ENCODE results near the gene SND1.

SND1 gene

DNA sequence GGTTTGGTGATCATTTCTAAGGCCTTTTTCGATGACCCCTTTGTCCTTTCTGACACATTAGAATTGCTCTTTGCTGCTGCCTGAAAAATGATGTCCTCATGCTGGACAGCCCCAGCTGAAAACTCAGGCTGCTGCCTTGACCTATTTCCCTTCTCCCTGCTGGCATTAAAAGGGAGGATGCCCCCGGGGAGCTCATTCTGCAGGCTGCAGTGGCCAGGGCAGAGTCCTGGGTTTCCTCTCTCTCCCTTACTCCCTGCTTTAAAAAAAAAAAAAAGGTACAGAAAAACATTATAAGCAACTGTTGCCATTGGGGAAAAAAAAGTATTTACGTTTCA is 343.9 kb downstream of the SND1 start:
- DNase-seq (ENCODE audit: low read depth in 2 of 2), result no peak

DNA sequence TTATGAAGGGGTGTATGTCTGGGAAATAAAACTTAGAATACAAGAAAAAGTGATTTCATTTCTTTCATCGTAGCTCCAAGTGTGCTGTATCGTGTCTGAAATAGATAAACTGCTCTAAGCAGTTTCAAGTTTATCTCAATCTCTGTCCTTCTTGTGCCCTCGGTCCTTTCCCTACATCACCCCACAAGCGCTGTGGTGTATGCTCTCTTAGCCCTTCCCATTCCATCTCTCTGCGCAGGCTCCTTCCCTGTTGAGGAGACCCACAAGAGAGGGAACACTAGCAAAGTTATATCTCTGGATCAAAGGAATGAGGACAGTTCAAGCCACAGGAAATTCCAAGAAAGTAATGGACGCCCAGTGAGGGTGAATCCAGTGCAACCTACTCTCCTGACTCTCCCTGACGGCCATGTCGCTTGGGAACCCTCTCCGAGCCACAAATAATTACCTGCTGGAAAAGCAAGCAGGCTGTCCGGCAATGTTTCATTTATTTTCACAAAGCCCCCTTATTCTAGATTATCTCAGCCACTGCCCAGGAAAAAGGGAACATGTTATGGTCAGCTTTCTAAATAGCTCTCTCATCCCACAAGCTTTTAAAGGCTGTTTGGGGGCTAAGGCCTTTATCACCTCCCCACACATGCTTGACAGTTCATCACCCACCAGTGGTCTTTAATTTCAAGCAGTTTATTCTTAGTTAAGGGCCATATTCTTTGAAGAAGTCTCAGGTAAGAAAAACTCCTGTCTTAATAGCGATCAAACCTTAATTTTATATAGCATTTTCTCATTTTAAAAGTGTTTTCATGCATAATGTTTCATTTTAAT is 344.5 kb downstream of the SND1 start:
- DNase-seq (ENCODE audit: low read depth in 2 of 2), result no peak

DNA sequence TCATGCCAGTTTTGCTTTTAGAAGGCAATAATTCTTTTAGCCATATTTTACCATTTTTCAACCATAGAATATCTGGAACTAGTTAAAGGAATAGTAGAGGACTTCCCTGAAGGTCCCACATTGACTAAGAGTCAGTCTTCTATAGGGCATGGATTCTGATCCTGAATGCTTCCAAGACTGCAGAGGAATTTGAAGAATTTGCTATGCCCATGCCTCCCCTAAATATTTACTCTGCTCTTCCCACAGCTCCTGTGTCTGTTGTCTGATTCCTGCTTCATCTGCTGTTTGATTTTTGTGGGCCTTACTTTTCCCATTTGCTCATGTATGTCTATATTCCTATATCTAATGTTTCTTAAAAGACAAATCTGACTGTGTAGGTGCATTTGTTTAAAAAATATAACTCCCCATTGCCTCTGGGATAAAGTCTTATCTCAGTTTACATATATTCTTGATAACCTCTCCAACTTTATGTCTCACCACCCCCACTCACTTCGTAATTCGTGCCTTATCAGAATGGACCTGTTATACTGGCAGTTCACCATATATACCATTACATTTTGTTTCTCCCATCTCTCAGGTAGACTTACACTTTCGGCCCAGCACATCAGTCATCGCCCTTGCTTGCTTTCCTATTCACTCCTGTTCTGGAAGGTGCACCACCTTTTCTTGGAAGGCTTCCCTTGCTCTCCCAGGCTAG is 345.4 kb downstream of the SND1 start:
- no peak for DNase-seq (ENCODE audit: low read depth in 2 of 2)

DNA sequence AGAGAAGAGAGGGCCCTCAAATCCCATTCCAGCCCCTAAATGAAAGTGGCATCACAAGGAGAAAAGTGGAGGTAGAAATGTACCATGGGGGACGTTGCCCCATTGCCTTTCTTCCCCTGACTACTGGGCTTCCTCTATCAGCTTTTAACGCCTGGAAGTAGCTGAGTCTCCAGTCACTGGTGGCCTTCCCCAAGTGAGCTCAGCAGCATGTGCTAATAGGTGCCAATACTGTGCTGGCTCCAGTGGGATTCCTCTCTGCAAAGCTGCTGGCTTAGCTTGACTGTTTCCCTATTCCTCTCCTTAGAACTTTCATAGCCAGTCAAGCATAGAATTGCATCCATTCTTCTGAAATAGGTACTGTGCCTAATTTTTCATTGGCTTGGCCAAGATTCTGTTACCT is 346.7 kb downstream of the SND1 start:
- no peak for DNase-seq (ENCODE audit: low read depth in 2 of 2)

DNA sequence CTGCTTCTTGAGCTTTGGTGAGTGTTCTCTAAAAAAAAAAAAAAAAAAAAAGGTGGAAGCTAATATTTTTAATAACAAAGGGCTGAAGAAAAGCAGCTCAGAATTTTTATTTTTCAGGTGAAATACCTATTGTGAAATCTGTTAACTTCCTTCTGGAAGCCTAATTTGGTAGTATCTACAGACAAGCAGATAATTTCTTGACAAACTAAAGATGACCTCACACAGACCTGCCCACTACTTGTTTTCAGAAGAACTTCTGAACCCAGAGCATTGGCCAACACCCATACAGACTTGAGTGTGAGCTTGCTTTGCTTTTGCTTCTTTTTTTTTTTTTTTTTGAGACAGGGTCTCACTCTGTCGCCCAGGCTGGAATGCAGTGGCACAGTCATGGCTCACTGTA is 348.1 kb downstream of the SND1 start:
- no peak for DNase-seq (ENCODE audit: low read depth in 2 of 2)

DNA sequence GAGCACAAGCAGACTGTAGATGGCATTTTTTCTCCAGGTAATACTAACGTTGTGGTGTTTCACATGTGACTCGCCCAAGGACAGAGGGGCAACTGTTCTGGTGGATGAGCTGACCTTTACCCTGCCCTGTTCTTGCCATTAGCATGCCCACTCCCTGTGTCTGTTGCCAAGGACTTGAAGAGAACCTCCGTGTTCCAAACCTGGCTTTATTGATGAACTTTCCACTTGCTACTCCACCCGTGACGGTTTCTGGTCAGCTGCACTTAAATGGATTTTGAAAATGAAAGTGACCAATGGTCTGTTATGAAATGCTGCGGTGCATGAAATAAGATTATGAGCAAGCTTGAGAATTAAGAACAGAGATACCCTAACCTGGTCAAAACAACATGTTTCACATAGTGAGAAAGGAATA is 348.9 kb downstream of the SND1 start:
- no peak for DNase-seq (ENCODE audit: low read depth in 2 of 2)

DNA sequence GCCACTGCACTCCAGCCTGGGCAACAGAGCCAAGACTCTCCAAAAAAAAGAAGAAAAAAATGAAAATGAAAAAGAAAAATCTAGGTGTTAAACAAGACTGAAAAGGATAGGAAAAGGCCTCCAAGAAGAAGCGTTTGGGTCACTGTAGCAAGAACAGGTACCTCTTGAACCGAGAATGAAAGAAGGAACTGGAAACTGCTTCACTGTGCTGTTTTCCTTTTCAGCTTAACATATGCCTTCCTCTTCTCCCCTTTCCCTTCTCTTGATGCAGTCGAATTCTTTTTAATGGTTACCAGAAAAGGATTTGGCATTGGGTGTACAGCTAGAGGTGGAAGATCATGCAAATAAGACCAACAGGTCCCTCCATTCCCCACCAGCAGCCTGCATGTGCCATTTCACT is 351.2 kb downstream of the SND1 start:
- no peak for DNase-seq (ENCODE audit: low read depth in 2 of 2)

DNA sequence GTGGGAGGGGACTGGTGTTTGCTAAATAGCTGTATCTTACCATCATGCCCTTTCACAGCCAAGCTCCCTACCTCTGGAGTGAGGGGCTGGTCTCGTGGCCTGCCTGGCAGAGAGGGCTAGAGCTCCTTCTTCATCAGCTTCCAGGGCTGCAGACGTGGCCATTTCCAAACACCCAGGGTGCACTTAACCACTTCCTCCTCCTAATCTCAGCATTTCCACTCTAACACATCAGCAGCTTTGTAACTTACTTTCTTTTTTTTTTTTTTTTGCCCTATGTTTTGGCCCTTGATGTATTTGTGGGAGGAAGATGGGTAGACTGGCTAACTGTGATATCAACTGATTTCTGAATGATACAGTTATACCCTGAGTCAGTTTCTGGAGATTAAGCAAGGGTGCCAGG is 351.8 kb downstream of the SND1 start:
- DNase-seq (ENCODE audit: low read depth in 2 of 2), result no peak

DNA sequence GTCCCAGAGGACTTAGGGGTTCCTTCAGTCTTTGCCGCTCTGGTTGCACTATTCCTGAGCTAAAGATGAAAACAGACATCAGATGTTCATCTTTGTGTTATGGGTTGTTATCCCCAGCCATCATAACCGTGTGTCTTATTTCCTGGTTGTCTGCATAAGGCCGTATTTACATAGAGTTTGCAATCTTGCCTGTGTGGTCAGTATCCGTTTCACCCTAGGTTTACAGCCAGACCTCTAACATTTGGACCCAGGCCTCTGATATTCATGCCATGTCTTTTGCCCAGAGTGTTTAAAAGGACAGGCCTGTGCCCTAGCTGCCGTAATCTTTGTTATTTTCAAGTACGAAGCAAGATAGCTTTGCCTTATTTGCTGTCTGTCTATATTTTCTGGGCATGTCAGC is 352.6 kb downstream of the SND1 start:
- no peak for DNase-seq (ENCODE audit: low read depth in 2 of 2)

DNA sequence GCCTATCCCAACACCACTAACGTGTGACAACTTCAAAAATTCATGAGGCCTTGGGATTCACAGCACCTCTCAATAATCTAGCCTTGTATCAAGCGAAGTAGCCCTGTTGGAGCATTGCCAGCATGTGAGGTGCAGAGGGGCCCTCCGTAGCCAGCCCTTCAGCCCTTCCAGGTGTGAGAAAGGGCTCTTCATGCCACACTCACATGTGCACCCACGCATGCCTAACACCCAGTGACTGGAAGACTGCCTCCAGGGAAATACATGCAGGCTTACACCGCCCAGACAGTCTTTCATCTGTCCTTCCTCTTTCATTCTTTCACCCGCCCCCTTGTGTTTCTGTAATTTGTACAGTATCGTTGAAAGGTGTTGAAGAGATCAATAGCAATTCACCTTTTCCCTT is 353.1 kb downstream of the SND1 start:
- DNase-seq (ENCODE audit: low read depth in 2 of 2), result no peak

DNA sequence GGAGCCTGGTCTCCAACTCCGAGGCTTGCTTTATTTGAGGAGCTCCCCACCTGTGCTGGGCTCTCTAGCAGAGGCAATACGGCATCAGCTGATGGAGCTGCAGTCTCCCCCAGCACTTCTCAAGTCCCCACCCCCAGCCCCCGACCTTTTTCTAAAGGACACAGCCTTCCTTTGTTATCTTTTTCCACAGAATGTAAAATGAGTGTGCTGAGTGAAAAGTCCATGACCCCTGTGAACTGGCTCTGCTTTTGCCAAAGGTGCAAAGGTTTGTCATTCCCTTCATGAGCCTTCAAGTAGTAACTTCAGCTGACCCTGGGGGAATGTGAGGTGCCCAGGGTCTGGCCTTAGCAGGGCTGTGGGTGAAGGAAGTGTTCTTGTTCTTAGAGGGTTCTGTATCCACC is 353.8 kb downstream of the SND1 start:
- no peak for DNase-seq (ENCODE audit: low read depth in 2 of 2)

DNA sequence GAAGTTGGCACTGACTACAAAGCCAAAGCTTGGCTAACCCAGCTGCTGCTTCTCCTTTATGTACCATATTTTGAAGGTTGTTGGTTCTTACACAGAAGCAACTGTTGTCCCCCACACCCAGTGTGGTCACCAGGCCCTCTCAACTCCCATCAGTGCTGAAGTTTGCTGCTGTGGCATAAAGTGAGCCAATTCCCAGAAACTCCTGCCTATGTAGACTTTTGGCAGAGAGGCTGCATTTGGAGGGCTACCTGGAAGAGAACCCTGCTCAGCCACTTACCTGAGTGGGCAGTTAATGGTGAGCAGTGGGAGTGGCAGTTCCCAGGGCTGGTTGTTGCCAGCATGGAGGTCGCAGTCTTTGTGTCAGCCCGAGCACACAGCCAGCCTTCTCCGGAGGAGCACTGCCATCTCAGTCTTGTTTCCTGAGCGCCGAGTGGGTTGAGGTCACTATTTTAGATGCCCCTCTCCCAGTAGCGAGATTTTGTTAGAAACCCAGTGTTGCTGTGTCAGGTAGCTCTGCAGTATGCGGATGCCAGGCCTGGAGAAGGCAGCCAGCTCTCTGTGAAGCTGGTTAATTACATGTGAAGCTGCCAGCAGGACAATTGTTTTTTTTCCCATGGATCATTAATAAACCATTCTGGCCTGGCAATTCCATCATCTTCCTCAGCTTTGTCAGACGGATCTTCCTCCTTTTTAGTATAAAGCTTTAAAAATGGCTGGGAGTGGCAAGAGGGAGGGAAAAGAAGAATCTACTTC is 354.7 kb downstream of the SND1 start:
- DNase-seq (ENCODE audit: low read depth in 2 of 2), result no peak

DNA sequence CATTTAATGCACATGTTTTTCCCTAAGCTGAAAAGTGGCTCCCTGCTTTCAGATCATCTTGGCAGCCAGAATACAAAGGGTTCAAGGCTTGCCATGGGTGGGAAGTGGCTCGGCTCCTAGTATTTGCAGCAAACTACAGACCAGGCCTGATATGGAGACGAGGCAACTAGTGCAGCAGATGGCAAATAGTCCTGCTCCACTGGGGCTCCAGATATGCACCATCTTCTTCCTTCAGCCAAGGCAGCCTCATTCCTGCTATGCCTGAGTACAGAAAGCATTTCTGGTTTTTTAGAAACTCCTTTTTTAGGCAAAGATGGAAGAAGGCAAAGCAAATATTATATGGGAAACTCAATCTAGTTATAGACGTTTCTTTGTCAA is 355.3 kb downstream of the SND1 start:
- DNase-seq (ENCODE audit: low read depth in 2 of 2), result no peak

DNA sequence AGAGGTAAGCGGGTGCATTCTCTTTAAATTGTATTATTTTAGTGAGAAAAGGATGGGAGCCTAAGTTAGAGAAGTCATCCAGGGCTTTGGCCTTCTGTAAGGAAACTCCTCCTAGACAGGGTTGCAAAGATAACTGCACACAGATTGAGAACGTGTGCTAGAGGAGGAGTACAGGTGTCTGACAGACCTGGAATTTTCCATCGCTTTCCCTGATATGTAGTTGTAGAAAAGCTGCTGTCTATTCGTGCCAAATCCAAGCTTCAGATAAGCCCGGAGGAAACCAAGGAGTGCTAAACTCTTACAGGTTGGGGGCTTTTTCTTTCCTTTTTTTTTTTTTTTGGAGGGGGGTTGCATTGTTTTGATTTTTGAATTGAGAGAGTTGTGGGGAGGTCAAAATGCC is 356.1 kb downstream of the SND1 start:
- DNase-seq (ENCODE audit: low read depth in 2 of 2), result no peak

DNA sequence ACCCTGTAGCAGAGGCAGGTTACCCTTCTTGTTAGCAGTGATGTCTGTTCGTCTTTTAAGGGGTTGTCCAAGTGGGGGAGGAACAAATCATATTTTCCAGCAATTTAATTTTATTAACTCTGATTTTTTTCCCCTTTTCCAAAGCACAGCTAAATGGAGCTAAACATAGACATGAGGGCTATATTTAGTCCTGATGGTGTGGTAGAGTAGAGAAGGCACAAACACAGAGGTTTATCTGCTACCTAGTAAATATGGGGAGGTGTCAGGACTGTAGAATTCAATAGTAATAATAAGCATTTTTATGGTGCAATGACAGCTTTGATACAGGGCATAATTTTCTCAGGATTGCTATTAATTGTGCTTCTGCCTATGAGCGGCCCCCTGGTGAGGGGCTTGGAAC is 356.8 kb downstream of the SND1 start:
- DNase-seq (ENCODE audit: low read depth in 2 of 2), result no peak

DNA sequence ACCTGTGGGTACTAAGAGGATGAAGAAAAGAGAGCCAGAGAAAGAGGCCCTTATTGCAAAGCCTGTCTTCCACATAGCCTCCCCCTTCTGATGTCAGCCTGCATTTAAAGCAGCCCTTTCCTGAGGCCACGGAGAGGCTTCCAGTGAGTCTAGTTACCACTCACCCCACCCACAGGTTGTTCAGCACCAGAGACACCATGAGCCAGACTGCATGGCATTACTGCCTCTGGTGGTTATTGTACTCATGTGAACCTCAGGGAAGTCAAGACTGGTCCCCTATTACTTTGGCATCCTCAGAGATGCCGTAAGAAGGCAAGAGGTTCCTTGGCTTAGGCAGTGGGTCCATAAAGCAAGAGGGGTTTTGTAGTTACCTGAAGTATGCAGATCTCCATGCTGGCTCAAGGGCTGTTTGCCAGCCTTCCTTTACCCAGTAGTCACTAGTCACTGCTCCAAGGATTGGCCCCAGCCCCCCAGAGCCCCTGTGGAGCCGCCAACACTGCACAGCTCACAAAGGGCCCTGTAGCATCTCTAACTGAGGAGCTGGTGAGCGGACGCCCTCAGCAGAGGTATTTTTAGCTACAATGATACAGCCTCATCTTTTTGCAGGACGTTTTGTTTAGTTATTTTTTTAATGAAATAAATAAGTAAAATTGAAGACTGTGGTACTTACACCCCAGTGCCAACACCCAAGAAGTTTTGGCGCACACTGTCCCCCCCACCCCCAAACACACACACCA is 358.6 kb downstream of the SND1 start:
- DNase-seq (ENCODE audit: low read depth in 2 of 2), result no peak

DNA sequence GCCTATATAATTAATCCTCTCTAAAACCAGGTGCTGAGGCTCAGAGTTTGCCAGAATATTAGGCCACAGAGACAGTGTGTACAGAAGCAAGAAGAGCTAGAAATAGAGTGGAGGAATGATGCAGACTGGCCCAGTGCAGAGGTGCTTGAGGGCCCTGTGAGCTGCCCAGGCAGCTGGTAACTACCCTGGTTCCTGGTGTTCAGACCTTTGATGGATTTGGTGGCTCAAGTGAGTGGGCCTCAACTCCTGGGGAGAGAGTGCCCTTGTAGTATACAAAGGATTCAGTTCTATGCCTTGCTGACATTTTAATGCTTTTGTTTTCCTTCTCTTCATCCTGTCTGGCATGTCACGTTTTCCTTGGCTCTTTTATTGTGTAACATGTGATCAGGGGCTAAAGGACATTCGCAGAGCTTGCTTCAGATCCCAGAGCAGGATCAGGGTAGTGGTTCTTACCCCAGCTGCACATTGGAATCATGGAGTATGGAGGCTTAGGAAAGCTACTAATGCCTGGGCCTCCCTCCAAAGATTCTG is 359.2 kb downstream of the SND1 start:
- DNase-seq (ENCODE audit: low read depth in 2 of 2), result no peak

DNA sequence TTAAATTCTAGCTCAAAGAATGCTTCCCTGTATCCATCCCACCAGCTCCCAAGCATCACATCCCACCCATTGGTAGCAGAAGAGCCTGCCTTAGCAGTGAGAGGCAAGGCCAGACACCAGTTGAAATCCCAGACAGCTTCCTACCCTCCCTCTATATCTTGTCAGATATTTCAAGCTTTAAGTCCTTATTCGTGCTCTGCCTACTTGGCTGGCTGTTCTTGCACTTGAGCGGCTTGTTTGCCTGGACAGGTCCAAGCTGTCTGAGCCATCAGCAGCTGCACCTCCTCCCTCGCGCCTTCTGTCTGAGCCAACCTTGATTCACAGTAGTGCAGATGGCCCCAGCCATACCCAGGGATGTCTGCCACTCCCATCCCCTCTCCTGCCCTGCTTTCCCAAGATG is 362.8 kb downstream of the SND1 start:
- no peak for DNase-seq (ENCODE audit: low read depth in 2 of 2)

DNA sequence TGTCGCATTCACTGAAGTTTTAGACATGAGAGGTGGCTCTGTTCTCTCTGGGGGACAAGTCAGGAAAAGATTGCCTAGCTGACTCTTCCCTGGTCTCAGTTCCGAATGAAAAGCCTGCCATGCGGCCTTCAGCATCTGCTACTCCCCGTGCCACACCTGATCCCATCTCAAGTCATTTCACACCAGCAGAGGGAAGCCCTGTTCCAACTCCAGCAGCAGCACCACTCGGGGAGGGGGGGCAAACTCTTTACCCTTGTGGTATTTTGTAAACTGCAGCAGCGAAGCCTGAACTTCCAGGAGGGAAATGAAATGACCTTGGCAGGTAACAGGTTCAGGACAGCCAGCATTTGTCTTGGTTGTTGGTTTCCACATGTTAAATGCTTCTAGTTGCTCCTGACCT is 365.5 kb downstream of the SND1 start:
- no peak for DNase-seq (ENCODE audit: low read depth in 2 of 2)

DNA sequence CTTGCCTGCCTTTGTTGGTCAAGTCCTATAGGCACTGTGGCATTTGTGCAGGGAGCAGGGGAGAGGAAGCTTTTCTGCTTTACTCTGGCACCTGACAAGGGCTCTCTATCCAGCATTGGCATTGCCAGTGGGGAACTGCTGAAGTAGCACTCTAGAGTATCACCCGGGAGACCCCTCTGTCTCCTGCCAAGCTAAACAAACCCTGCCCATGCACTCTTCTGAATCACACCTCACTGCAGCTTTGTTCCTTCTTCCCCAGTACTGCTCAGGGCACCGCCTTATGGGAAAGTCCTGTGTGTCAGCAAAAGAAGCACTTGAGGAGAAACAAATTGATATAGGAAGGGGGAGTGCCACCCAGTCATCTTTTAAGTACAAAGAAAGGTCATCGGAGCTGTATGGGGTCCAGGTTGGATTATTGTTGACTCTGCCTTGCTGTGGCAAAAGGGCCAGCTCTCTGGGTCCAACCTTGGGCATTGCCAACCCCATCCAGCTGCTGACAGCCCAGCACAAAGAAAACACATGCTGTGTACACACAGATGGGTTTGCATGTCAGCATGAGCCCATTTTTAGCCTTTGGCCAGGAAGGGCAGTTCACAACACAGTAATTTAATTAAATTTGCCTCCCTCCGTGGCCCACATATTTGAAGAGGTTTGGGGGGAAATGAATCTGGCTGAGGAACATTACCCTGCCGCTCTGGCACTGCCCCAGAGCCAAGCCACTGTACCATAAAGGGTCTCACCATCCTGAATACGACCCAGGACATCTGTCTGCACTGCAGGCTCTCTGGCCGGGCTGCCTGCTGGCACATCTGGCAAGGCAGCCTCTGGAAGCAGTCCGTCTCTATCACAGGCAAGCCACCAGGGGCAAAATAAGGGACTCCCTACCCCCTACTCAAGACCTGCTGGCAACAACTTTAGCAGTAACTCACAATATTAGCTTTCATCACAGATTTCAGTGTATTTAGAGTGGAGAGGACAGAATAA is 366.2 kb downstream of the SND1 start:
- no peak for DNase-seq (ENCODE audit: low read depth in 2 of 2)

DNA sequence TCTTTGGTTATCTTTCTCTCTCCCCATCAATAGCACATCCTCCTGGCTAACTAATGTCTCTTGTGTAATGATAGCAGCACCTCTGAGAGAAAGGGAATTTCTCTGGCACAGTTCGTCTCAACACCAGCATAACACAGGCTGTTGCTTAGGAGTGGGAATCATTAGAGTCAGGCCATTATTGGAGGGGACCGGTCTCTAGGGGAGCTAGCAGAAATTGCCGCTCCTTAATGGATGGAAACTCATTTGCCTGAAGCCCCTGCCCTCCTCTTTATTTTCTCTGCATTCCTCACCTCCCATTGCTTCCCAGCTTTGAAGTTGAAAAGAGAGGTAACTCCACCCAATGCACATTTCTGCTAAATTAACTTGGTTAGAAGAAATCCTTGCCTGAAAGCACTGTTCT is 367.3 kb downstream of the SND1 start:
- DNase-seq (ENCODE audit: low read depth in 2 of 2), result no peak
